Measurements from ENCODE around the gene COQ4. TPM values are rescaled to one million over a fixed set of nuclear protein-coding genes. Genes with fewer than 3 reads are reported as not detected.
"Not testable (repeated sequence)": the region's sequence is repeated elsewhere in the genome, so short reads cannot be mapped to it uniquely, and the experiment has no call there.

Gene COQ4
- polyA plus RNA-seq, 10 donors = 18.6 to 39.2 (median 27.4) TPM

GRCh38 chr9:128297221-128297773, 25.3 kb upstream of the COQ4 start:
- DNase-seq = no peak

- DNase-seq = no peak
Measured at GRCh38 chr9:128298535-128299482, 23.8 kb upstream of the COQ4 start.

DNA sequence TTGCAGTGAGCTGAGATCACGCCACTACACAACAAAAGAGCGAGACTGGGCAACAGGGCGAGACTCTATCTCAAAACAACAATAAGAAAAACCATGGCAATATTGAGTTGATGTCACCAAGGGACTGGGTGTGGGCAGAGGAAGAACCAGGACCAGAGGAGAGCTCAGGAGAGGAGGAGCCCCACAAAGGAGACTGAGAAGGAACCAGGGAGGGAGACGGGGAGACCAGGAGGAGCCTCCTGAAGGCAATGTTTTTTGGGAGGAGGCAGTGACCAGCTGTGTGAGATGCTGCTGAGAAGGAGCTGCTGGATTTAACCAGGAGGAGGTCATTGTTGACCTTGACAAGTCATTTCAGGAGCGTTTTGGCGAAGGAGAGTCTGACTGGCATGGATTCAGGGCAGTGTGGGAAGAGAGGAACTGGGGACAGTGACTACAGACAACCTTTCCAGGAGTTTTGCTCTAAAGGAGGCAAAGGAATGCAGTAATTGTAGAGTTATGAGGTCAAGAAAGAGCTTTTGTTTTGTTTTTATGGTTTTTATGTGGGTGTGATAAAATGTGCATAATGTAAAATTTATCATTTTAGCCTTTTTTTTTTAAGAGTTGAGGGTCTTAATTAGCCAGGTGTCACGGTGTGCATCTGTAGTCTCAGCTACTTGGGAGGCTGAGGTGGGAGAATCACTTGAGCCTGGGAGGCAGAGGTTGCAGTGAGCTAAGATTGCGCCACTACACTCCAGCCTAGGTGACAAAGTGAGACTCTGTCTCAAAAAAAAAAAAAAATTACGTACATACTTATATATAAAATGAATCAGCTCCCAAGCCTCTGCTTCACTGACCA, 18.3 kb upstream of the COQ4 start:
- DNase-seq = no peak

DNA sequence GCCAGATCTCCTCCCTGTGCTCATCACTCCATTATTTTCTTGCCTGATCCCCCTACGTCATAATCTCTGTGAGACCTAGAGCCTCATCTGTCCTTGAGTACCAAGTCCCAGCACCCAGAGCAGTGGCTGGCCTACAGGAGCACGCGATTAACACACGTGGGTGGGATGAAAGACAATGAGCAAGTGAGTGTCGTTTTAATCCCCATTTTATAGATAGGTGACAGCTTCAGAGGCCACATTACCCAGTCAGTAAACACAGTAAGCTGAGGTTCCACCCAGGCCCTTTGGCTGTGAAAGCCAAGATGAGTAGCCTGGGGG, 17.7 kb upstream of the COQ4 start:
- DNase-seq = no peak

GRCh38 chr9:128309551-128309950, 13.1 kb upstream of the COQ4 start:
- DNase-seq = no peak

DNA sequence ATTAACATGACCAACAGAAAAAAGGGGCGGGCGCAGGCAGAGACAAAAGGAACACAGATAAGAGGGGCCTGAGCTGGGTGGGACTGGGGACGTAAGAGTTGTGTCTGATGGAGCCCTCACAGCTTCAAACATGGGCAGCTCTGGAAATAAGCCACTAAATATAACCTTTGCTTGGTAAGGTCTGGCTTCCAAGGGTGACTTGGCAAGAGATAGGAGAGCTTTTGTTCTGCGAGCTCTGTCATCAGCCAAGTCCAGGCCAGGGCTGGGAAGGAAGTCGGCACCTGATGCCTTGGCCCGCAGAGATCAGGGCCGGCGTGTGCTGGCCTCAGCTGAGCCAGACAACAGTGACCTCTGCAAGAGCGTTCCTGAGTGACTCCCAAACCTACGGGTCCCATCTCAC, 12.2 kb upstream of the COQ4 start:
- DNase-seq = no peak

GRCh38 chr9:128314697-128315096, 7.9 kb upstream of the COQ4 start:
- no peak for DNase-seq

DNA sequence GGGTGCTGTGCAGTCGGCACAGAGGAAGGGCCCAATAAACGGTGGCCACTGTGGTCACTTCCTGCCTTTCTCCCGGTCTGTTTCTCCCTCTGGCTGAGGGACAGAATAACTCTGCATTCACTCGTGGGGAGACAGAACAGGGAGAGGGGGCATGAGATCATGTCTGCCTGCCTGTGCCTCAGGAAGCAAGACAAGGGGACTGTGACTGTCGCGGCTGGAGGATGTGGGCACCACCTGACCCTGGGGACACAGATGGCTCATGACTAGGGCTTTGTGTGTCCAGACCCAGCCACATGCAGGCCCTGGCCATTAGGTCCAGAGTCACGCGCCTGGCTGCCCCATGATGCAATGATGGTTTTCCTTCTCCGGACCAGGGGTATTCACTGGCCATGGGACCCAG, 6.2 kb upstream of the COQ4 start:
- no peak for DNase-seq

DNA sequence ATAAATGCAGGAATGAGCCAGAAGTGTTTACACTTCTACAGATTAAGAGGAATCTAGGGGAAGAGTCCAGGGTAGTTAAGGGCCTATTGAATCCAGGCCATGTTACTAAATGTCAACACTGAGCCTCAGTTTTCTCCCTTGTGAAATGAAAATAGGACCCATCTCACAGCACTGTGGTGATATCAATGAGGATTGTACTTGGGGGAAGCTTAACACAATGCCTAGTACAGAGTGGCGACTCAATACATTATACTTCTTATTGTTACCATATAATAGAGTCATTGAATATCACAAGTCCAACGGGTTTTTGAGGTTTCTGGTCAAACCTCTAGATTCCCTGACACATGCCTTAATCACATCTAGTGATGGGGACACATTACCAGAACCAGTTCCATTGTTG, 5.0 kb upstream of the COQ4 start:
- DNase-seq = no peak

DNA sequence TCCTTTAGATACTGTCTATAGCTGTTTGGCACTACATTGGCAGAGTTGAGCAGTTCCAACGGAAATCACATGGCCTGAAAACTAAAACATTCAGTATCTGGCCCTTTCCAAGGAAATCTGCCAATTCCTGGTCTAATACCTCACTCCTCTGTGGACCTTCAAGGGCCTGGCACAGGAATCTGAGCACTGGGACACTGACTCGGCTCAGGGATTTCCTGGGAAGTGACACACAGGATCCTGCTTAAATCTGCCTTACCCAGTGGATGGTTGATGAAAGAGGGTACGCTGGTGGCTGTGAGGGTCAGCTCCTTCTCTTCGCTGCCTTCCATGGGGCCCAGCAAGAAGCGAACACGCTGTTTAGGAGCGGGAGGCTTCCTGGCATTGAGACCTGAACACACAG, 1.3 kb upstream of the COQ4 start:
- no peak for DNase-seq

DNA sequence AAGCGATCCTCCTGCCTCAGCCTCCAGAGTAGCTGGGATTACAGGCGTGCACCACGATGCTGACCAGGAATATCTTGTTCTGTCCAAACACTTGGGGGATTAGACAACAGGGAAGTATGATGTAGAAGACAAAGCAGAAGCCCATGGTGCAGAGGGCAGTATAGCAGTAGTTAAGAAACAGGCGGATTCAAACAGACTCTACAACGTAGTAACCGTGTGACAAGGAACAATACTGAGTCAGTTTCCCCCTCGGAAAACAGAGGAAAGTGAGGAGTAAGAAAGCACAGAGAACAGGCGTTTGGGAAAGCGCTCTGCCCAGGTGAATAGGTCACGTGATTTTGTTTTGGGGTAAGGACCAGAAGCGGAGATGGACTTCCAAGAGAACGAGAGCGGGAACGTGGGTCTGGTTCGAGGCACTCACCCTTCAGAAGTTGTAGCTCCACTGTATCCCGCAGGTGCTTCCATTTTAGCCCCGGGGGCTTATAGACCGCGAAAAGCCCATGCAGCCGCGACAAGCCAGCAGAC, 698 bp upstream of the COQ4 start:
- no peak for DNase-seq

- DNase-seq = no peak
Measured at GRCh38 chr9:128323212-128323730, 632 bp downstream of the COQ4 start.

DNA sequence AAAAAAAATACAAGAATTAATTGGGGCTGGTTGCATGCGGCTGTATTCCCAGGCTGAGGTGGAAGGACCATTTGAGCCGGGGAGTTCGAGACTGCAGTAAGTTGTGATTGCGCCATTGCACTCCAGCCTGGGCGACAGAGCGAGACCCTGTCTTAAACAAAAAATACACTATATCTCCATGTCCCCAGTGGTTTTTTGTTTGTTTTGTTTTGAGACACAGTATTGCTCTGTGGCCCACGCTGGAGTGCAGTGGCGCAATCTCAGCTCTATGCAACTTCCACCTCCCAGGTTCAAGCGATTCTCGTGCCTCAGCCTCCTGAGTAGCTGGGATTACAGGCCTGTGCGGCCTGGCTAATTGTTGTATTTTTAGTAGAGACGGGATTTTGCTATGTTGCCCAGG, 1.2 kb downstream of the COQ4 start:
- no peak for DNase-seq

DNA sequence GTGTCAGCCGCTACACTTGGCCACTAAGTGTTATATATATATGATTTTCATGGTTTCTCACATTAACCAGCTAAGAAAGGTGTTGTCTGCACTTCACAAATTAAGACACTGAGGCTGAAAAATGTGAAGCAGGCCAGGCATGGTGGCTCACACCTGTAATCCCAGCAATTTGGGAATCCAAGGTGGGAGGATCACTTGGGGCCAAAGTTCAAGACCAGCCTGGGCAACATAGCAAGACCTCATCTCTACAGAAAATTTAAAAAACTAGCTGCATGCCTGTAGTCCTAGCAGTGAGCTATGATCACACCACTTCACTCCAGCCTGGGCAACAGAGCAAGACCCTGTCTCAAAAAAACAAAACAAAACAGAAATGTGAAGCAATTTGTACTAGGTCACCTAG, 1.8 kb downstream of the COQ4 start:
- DNase-seq = no peak

DNA sequence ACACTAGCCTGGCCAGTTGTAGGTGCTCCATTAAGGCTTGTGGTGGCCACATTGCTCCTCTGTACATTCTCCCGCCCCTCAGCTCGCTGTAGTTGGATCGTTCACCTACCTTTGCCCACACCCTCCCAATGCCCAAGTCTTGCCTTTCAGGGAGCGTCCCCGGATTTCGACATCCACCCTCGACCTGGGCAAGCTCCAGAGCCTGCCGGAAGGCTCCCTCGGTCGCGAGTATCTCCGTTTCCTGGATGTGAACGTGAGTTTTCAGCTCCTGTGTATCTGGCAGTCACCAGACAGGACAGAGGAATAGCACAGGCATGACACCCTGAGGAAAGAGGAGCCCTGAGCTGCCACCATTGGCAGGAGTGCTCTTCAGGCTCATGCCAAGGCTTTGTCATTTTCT, 3.0 kb downstream of the COQ4 start:
- no peak for DNase-seq

GRCh38 chr9:128333451-128333869, 10.8 kb downstream of the COQ4 start:
- no peak for DNase-seq

DNA sequence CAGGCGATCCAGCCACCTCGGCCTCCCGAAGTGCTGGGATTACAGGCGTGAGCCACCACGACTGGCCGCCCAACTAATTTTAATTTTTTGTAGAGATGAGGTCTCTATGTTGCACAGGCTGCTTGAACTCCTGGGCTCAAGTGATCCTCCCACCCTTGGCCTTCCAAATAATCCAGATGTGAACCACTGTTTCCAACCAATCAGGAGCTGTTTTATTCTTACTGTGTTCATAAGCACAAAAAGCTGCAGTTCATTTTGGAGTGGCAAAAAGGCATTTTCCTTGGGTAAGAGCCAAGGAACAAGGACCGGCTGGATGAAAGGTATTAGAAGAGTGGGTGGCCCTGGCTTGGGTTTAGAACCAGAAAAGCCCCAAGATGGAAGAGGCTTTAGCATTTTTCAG, 12.5 kb downstream of the COQ4 start:
- DNase-seq = peak in 2 of 3 donors; percentile 15 to 33

- no peak for DNase-seq
Measured at GRCh38 chr9:128335914-128336313, 13.3 kb downstream of the COQ4 start.

DNA sequence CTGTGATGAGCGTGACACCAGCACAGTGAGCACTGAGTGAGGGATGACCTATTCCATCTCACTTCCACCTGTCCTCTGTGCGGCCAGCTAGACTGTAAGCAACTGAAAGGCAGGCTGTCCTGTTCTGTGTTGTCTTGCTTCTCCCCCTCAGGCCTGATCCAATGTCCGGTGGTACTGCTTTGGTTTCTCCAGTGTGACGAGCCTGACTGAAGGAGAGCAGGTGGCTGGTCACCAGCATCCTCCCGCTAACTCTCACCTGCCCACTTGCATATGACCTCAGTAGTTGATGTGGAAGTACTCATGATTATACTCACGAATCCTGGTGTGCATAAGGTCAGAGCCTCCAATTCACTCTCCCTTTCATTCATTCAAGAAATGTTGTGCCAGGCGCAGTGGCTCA, 15.3 kb downstream of the COQ4 start:
- DNase-seq = no peak

DNA sequence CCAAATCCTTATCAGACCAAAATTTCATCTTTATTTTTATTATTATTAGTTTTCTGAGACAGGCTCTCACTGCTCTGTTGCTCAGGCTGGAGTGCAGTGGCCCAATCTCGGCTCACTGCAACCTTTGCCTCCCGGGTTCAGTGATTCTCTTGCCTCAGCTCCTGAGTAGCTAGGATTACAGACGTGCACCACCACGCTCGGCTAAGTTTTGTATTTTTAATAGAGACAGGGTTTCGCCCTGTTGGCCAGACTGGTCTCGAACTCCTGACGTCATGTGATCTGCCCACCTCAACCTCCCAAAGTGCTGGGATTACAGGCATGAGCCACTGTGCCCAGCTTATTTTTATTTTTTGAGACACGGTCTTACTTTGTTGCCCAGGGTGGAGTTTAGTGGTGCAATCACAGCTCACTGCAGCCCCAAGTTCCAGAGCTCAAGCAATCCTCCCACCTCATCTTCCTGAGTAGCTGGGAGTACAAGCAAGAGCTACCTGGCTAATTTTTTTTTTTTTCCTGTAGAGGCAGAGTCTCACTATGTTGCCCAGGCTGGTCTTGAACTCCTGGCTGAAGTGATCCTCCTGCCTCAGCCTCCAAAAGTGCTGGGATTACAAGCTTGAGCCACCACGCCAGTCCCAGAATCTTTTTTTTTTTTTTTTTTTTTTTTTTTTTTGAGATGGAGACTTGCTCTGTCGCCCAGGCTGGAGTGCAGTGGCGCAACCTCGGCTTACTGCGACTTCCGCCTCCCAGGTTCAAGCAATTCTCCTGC, 16.4 kb downstream of the COQ4 start:
- not testable (repeated sequence) for DNase-seq
